Measurements from ENCODE around the gene TMEM88. TPM values are rescaled to one million over a fixed set of nuclear protein-coding genes. Genes with fewer than 3 reads are reported as not detected.
A peak's percentile ranks its signal among the peaks of the same experiment; 100 is the strongest.

TMEM88 gene
- total RNA-seq, 1 donor from 2014 or later, result 10.2 TPM

DNA sequence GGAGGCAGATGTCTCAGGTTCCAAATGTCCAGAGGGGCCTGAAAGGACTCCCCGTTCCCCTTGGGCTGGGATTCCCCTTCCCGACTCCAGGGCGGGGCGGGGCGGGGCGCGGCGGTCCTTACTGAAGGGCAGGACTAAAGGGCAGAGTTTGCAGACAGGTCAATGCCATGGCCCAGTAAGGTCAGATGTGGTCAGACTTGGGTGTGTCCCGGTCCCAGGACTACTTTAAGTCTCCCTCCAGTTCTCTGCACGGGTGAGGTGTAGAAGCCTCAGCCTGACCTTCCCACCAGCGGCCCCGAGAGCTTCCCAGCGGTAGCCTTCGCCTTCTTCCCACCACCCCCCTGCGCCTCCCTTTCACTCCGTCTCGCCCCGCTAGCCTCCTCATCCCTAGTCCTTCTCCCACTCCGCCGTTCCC, 20.3 kb upstream of the TMEM88 start:
- Mint-ChIP-seq H3K27me3 (peaks cover 22% of the 10 kb centered on the region), H3K4me3 (peak overlapping the region; percentile 100), H3K27ac (peak overlapping the region; percentile 100), H3K36me3 (no peaks in the 10 kb centered on the region), H3K9me3 (no peaks in the 10 kb centered on the region), H3K4me1 (ENCODE audit: unreplicated experiment) (peaks cover 31% of the 10 kb centered on the region)
- DNase-seq (ENCODE audit: extremely low spot score, unreplicated experiment), result no peak
- TF ChIP-seq, protein P1, sequence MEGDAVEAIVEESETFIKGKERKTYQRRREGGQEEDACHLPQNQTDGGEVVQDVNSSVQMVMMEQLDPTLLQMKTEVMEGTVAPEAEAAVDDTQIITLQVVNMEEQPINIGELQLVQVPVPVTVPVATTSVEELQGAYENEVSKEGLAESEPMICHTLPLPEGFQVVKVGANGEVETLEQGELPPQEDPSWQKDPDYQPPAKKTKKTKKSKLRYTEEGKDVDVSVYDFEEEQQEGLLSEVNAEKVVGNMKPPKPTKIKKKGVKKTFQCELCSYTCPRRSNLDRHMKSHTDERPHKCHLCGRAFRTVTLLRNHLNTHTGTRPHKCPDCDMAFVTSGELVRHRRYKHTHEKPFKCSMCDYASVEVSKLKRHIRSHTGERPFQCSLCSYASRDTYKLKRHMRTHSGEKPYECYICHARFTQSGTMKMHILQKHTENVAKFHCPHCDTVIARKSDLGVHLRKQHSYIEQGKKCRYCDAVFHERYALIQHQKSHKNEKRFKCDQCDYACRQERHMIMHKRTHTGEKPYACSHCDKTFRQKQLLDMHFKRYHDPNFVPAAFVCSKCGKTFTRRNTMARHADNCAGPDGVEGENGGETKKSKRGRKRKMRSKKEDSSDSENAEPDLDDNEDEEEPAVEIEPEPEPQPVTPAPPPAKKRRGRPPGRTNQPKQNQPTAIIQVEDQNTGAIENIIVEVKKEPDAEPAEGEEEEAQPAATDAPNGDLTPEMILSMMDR (conservative IDR thresholded peaks at IDR 0.05), result no peak

DNA sequence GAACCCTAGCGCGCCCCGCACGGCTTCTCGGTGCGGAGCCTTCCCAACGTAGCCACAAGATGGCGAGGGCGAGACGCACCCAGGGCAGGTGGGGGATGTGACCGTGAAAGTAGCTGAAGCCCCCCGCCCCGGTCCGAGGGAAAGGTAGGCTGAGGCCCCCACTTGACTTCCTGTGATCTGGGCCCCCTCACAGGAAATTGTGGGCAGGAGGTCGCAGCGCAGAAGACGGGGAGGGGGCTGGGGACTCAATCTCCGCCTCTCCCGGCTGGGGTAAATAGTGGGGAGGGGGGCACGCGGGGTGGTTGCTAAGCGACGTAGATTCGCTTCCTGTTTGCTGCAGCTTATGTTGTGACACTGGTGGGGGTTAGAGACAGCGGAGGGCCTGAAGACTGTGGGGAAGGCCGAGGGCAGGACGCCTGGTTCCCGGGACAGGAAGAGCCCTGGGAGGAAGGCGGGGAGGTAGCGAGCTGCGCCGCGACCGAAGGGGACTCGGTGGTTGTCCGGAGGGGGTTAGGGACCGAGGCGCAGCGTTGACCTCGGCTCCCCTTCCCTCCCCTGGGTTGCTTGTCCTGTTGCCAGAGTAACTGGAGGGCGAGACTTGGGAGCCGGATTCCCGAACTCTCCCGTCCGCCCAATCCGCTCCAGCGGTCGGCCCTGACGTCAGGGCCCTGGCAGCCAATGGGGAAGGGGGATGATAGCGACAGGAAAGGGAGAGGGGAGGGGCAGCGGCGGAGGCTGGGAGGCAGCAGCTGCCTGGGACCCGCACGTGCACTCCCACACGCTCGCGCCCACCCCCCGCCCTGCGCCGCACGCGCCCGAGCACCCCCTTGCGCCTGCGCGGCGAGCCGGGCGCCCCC, 19.7 kb upstream of the TMEM88 start:
- peak; percentile 96 for DNase-seq (ENCODE audit: extremely low spot score, unreplicated experiment)
- Mint-ChIP-seq H3K27me3 (peaks cover 20% of the 10 kb centered on the region), H3K4me1 (ENCODE audit: unreplicated experiment) (peaks cover 37% of the 10 kb centered on the region), H3K9me3 (no peaks in the 10 kb centered on the region), H3K36me3 (no peaks in the 10 kb centered on the region), H3K4me3 (peak overlapping the region; percentile 100), H3K27ac (peak overlapping the region; percentile 100)
- TF ChIP-seq, protein P1 (conservative IDR thresholded peaks at IDR 0.05), result peak; percentile 81

DNA sequence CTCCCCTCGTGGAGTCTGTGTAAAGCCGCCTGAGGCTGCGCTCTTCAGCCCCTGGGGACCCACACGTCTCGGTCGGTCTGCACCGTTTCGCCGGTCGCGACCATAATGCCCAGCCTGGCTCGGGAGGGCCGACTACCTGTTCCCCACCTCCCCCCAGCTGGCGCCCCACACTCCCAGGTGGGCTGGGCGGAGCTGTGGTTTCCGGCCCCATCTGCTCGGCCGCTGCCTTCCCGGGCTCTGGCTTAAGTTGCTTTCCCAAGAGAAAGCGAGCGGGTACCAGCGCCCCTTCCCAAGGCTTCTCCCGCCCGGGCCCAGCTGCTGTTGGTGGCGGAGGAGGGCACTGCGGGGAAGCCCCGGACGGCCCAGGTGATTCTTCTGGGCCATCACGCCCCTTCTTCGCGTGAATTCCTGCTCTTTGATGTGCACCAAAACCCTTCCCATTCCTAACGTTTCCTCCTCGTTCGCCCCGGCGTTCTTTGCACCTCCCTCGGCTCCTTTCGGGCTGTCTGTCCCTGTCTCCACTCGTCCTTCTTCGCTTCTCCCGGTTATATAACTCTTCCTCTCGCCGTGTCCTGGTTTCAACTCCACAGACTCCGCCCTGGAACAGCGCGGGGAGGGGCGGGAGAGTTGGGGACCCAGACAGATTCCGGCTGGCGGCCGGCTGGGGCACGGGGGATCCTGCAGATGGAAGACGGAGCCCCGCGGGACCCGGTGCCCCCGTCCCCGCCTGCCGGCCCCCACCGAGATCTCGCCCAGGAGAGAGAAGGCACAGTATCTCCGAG, 18.9 kb upstream of the TMEM88 start:
- Mint-ChIP-seq H3K36me3 (peaks cover 4% of the 10 kb centered on the region), H3K4me3 (peak overlapping the region; percentile 100), H3K4me1 (ENCODE audit: unreplicated experiment) (peaks cover 46% of the 10 kb centered on the region), H3K27ac (peak overlapping the region; percentile 100), H3K9me3 (no peaks in the 10 kb centered on the region), H3K27me3 (peaks cover 13% of the 10 kb centered on the region)
- no peak for DNase-seq (ENCODE audit: extremely low spot score, unreplicated experiment)
- TF ChIP-seq, protein P1 (conservative IDR thresholded peaks at IDR 0.05), result no peak

DNA sequence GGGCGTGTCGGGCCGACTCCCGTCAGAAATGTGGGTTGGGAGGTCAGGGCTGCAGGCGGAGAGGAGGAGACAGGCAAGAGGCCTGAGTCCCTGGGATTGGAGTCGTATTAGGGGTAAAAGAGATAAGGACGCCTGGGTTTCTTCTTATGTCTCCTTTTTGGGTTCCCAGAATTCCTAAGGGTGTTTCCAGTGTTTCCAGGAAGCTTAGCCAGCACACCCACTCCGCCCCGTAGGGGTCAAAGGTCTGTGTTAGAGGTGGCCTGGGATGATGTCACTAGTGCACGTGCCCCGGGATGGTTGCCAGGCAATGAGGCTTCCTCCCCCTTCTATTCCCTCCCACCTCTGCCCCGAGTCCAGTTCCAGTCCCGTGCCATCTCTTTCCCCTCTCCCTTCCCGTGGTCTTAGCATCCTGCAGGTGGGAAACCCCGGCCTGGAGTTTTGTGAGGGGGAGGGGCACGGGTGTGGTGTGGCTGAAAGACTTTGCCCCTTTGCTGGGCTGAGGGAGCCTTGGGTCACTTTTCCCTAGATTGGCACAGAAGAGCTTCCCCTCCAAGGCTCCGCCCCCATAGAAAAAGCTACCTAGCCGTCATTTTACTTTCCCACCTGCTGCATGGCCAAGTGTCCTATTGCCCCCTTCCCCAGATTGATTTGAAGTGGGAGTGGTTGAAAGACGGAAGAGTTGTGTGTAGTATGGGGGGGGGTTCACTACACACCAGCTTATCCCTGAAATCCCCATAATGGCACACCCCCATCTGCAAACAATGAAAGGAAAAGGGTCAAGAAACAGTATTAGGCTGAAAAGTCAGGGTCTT, 18.1 kb upstream of the TMEM88 start:
- DNase-seq (ENCODE audit: extremely low spot score, unreplicated experiment), result peak; percentile 92
- H3K27me3 Mint-ChIP-seq, result peaks cover 9% of the 10 kb centered on the region

More for the DNA sequence above, 18.1 kb upstream of the TMEM88 start:
- peaks cover 9% of the 10 kb centered on the region for H3K36me3 Mint-ChIP-seq
- peak overlapping the region; percentile 100 for H3K27ac Mint-ChIP-seq
- H3K4me3 Mint-ChIP-seq, result peak overlapping the region; percentile 100
- TF ChIP-seq, protein P1 (conservative IDR thresholded peaks at IDR 0.05), result no peak
- peaks cover 51% of the 10 kb centered on the region for H3K4me1 Mint-ChIP-seq (ENCODE audit: unreplicated experiment)
- no peaks in the 10 kb centered on the region for H3K9me3 Mint-ChIP-seq
